ENCODE data around the gene PRH2. TPM values are rescaled to one million over a fixed set of nuclear protein-coding genes. Genes with fewer than 3 reads are reported as not detected.

PRH2 gene
- total and polyA plus RNA-seq, 2 of the 4 experiments (the other 2 are of a cell fraction) = 0.34 TPM; not detected in 1

GRCh38 chr12:10884086-10884725, 44.8 kb upstream of the PRH2 start, which contains the start of gene PRH1:
Gene PRH1 (minus strand): TSS chr12:10884255. CDS start chr12:10884217, 38 bp downstream.
- Histone ChIP-seq H3K4ac (ENCODE audit: low read depth, low read length) (no peak within 1 kb of the TSS), H2AFZ (replicated peaks; ENCODE audit: low read length, poor library complexity) (no peak within 1 kb of the TSS), H4K8ac (ENCODE audit: low read depth in 2 of 2, low read length in 2 of 2) (no peak within 1 kb of the TSS), H2BK120ac (ENCODE audit: low read depth, low read length) (no peak within 1 kb of the TSS), H3K9me3 (ENCODE audit: control insufficient read depth, insufficient read depth, low read length) (no peaks in the 10 kb centered on the region), H3K18ac (ENCODE audit: low read depth, low read length) (no peak within 1 kb of the TSS), H3K36me3 (ENCODE audit: control insufficient read depth, insufficient read depth, low read length) (no peaks in the 10 kb centered on the region; the same call in 1 of the 2 replicates), H3K9ac (ENCODE audit: low read depth, low read length) (no peak within 1 kb of the TSS), H3K23ac (ENCODE audit: low read depth, low read length) (no peak within 1 kb of the TSS), H3K4me2 (ENCODE audit: low read depth, low read length) (no peak within 1 kb of the TSS), H3K9me1 (ENCODE audit: insufficient read depth, low read length) (peaks cover 3% of the 10 kb centered on the region; the same call in 1 of the 2 replicates), H2BK5ac (ENCODE audit: low read depth, low read length, poor library complexity, severe bottlenecking) (no peak within 1 kb of the TSS), H4K20me1 (ENCODE audit: insufficient read depth, low read length) (no peaks in the 10 kb centered on the region), H3K56ac (ENCODE audit: extremely low read depth, insufficient read depth, low read length) (no peak within 1 kb of the TSS), H2BK20ac (ENCODE audit: low read depth, low read length) (no peak within 1 kb of the TSS), H3K4me1 (ENCODE audit: control insufficient read depth, insufficient read depth, low read length) (no peaks in the 10 kb centered on the region), H3K4me3 (ENCODE audit: insufficient read depth, low read depth, low read length) (no peak within 1 kb of the TSS), H4K91ac (ENCODE audit: insufficient read depth, low read depth, low read length) (no peak within 1 kb of the TSS), H3K14ac (replicated peaks; ENCODE audit: low read depth, low read length) (no peak within 1 kb of the TSS), H4K5ac (ENCODE audit: low read depth, low read length) (no peak within 1 kb of the TSS), H3K79me1 (ENCODE audit: low read depth in 1 of 2, low read length in 2 of 2) (no peaks in the 10 kb centered on the region), H2AK9ac (replicated peaks; ENCODE audit: low read depth, low read length, poor library complexity) (no peak within 1 kb of the TSS), H3K27me3 (ENCODE audit: control insufficient read depth, insufficient read depth, low read length) (no peaks in the 10 kb centered on the region), H2BK15ac (ENCODE audit: low read depth, low read length) (no peak within 1 kb of the TSS), H3K27ac (ENCODE audit: insufficient read depth, low read length) (no peak within 1 kb of the TSS), H2AK5ac (ENCODE audit: low read depth, low read length) (no peak within 1 kb of the TSS)
- POLR2A ChIA-PET (ENCODE audit: unreplicated experiment) = no interaction called here
- in situ Hi-C loops (cut with MboI; ENCODE audit: low sequenced_read_pairs) (no loop called here), dilution Hi-C loops (cut with HindIII; ENCODE audit: low sequenced_read_pairs, unreplicated experiment) (no loop called here), intact Hi-C loops (cut with micrococcal nuclease) (no loop called here)
- no TSS peak for BruUV-seq (replicated peaks)
- CTCF ChIA-PET = no interaction called here
- DNase-seq = no peak
- no peak for ATAC-seq (ENCODE audit: low read depth)
- TF ChIP-seq POLR2A (IDR thresholded peaks at IDR 0.05; ENCODE audit: low read depth, low read length) = no peak
- no peak for TF ChIP-seq MAZ (IDR thresholded peaks at IDR 0.05; ENCODE audit: borderline replicate concordance, low read depth, low read length)
- TF ChIP-seq BHLHE40 (IDR thresholded peaks at IDR 0.05; ENCODE audit: low read depth, low read length) = no peak
- no peak for TF ChIP-seq FOS (IDR thresholded peaks at IDR 0.05; ENCODE audit: low read depth, low read length)
- TF ChIP-seq ELK1 (IDR thresholded peaks at IDR 0.05; ENCODE audit: borderline replicate concordance, low read depth, low read length) = no peak
- TF ChIP-seq MXI1 (IDR thresholded peaks at IDR 0.05; ENCODE audit: borderline replicate concordance, low read depth, low read length) = no peak
- no peak for TF ChIP-seq USF2 (IDR thresholded peaks at IDR 0.05; ENCODE audit: low read depth, low read length)
- no peak for TF ChIP-seq CEBPB (IDR thresholded peaks at IDR 0.05; ENCODE audit: low read depth, low read length)
- TF ChIP-seq RCOR1 (IDR thresholded peaks at IDR 0.05; ENCODE audit: insufficient replicate concordance, low read length) = no peak
- no peak for TF ChIP-seq CHD1 (IDR thresholded peaks at IDR 0.05; ENCODE audit: low read depth, low read length)
- WGBS, 2 experiments (ENCODE audit: extremely low coverage in 2 of 2, insufficient read length in 1 of 2) = 100% methylated on average over 2 of the region's 6 CpGs; no CpG with 5 or more reads in 1 of the 2 experiments
